ENCODE data around the gene TBL1X.

GRCh38 chrX:9597361-9598035 is 132.6 kb downstream of the TBL1X start:
- TF ChIP-seq POLR2A (IDR thresholded peaks at IDR 0.05; ENCODE audit: low read length): no peak
- TF ChIP-seq GATA1 (IDR thresholded peaks at IDR 0.05; ENCODE audit: low read depth, low read length): no peak
